Femur (tissue), 1 donor: ENCODE data around the gene FEM1B.
A peak's percentile ranks its signal among the peaks of the same experiment; 100 is the strongest.

Experiments
- DNase-seq: peaks from one replicate; pipeline ENCODE4 v3.0.0-alpha.2; 2017

FEM1B gene

DNA sequence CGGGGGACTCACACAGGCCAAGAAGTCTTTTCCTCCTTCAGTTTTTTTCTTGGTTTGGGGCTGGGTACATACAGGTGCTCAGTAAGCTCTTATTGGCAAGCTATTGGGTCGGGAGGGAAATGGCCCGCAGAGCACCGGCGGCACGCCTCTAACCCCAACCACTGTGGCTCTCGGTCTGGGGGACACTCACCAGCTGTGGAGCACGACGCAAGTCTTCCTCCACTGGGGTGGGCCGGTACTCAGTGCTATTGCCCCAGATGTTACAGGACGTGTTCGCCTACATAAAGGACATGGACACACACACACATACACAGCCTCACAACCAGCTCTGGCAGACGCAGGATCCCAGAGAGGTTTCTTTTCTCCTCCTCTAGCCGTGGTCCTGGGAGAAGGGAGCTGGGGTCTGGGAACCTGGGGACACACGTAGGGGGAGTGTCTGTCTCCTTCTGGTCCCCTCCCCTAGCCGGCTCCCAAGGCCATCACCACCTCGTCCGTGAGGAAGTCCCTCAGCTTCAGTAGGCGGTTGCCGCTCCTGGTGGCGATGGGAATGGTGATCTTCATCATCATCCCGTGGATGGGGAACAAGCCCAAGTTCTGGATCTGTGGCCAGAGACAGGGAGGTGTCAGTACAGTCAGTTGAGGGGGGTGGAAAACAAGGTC lies 33.4 kb downstream of the FEM1B start:
- peak; percentile 14 for DNase-seq

DNA sequence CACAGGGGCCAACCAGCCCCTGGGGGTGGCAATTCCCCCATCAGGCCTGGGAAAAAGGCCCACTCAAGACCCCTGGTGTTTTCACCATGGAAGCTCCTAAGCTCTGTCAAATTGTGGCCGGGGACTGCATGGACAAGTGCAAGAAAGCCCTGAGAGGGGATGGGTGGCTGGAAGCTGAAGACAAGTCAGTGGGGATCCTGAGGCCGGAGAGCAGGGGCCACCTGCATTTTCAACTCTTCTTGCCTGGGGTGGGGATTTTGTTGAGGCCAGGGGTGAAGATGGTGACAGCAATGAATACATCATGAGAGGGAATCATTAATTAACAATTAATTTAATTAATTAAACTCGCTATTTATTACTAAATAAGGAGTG lies 33.9 kb downstream of the FEM1B start:
- no peak for DNase-seq

DNA sequence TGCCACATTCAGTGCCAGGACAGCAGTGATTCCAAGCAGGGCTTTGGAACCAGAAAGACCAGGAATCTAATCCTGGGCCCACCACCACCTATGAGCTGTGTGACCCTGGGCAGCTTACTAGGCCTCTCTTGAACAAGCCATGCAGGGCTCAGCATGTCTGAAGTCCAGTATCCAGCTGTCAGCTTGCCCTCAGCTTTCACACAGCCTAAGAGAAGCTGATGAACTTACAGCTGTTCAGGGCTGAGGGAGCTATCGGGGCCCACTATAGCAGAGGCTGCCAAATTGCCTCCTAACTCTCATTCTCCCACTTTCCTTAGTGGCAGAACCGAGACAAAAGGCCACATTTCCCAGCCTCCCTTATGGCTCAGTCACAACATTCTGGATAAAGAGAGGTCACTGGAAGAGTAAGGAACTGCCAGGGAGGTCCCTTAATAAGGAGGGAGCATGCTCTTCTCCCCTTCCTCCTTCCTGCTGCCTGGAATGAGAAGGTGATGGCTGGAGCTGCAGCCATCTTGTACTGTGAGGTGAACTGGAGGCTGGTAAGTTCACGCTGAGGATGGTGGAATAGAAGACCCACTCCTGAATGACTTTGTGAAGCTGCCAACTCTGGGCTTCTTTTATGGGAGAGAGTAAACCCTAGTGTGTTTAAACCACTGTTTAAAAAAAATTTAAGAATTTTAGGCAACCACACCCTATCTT lies 34.5 kb downstream of the FEM1B start:
- DNase-seq = peak; percentile 7

DNA sequence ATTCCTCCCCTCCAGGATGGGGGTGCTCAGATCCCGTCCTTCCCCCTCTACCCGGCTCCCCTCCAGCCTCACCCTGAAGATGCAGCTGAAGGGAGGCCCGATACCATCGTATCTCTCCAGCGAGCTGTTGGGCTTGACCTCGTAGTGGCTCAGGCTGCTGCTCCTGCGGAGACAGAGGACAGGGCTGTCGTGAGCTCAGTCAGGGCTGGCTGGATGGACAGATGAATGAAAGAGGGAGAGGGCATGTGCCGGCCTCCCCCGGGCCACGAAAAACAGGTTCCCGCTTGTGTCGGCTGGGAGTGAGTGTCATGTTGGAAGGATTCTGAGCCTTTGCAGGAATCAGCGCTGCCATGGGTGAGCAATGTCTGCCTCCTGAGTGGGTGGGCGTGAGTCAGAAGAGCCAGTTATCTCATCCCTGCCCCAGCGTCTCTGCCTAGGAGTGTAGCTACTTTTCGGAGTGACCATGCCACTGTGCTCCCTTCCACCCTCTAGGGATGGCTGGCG lies 35.2 kb downstream of the FEM1B start:
- peak; percentile 16 for DNase-seq

DNA sequence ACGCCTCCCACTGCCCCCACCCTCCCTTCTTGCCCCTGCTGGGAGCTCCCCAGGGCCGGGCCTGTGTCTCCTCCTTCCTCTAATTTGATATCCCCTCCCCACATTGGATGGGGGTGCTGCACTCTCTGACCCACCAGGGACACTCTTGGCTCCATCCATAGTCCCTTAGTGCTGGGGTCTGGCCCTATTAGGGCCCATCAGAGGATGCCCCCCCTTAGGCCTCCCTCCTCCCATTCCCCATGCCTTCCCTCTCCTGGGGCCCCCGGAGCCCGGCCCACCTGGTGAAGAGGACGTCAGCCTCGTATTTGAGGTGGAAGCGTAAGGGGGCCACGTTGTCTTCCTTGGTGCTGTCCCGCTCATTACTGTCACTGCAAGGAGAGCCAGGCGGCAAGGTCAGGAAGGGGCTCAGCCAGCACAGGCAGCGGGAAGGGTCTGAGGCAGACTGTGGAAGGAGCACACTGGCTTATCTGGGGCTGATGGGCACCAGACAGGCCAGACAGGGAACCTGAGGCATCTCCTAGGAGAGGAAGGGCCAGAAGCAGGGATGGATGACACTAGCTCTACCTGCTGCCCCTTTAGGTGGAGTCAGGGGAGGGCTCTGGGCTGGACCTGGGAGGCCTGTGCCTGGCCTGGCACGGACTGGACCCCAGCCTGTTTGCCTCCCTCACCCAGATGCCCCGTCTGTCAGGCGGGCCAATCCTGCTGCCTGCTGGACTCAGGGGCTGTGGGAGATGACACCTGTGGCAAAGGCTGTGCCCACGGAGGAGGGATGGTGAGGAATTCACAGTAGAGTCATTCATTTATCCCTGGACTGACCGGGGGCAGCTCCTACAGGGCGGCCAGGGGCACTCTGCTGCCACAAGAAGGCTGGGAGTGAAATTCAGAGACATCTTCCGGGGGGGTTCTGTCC lies 36.2 kb downstream of the FEM1B start:
- peak; percentile 16 for DNase-seq

DNA sequence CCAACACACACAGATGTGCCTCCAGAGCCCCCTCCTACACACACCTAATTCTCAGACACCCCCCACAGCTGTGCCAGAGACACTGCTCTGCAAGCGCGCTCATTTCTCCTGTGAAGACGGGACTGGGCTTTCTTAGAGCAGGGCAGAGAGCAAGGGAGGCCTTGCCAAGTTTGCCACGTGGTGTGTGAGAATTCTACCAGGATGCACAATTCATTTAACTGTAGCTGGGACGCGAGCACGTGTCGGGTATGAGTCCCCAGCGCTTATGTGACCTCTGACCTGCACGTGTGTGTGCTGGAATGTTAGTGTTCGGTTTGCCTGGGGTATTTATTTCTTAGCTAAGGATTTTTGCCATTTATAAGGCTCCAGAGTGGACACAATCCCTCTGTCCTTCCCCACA lies 37.0 kb downstream of the FEM1B start:
- peak; percentile 32 for DNase-seq

DNA sequence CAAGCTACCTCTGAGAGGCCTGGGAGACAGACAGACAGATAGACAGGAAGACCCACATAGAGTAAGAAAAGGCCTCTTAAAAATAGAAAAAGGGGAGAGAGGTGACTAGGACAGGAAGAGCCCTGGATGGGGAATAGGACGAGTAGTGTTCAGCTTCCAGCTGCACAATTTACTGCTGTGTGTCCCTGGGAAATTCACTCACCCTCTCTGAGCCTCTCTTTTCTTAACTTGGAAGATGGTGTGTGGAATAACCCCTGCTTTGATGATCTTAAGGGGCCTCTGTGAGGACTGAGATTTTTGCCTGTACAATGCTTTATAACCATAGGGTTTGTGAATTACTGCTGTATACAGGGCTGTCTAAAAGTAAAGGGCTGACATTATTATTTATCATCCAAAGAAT lies 37.5 kb downstream of the FEM1B start:
- DNase-seq = no peak

DNA sequence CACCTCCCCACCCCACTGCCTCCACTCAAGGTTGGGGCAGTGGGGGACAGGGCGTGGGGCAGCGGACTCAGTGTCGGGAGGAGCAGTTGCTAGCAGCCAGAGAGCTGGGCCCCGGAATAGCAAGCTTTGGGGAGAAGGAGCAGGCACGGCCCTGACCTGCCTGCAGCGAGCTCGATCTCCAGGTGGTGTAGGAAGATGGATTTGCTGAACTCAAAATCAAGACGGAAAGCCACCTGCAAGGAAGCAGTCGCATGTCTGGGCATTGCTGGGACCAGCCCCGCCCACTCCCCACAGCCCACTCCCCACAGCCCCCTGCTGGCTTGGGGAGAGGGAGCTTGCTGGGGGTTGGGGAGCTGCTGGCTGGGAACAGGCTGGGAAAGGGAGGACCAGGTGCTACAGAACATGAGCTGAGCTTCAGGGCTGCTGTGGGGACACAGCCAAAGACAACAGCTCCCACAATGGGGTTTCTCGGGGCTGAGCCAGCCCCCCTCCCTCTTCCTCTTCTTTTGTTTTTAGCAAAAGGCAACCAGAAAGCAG lies 38.0 kb downstream of the FEM1B start:
- DNase-seq = peak; percentile 42

DNA sequence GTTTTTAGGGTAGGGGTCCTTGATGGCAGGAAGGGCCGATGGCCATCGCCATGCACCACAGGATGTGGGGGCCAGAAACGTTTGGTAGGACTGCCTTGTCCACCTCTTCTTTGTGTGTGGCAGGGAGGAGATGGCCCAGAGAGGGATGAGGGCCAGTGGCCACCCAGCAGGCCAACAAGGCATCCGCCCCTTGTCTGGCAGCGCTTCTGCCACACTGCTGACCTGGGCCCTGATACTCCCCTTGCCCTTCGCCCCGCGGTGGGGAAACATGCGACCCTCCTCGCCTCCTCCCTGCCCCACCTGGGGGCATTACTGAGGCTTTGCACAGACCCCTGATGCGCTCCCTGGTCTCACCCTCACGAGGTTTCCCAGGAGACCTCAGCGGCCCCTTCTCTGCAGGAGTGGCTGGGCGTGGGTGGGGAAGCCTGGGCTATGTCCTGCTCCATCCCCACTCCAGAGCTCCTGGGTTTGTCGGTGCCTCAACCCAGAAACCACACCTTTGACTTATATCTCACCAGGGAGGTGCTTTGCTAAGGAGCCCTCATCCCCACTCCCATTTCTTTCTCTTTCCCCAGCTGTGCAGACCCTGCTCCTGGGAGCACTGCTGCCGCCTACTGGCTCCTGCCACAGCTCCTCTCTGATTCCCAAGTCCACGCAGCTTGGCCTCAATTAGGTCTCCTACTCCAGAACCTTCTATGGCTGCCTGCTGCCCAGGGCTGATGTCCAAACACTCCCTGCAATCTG lies 38.7 kb downstream of the FEM1B start:
- DNase-seq = peak; percentile 22

DNA sequence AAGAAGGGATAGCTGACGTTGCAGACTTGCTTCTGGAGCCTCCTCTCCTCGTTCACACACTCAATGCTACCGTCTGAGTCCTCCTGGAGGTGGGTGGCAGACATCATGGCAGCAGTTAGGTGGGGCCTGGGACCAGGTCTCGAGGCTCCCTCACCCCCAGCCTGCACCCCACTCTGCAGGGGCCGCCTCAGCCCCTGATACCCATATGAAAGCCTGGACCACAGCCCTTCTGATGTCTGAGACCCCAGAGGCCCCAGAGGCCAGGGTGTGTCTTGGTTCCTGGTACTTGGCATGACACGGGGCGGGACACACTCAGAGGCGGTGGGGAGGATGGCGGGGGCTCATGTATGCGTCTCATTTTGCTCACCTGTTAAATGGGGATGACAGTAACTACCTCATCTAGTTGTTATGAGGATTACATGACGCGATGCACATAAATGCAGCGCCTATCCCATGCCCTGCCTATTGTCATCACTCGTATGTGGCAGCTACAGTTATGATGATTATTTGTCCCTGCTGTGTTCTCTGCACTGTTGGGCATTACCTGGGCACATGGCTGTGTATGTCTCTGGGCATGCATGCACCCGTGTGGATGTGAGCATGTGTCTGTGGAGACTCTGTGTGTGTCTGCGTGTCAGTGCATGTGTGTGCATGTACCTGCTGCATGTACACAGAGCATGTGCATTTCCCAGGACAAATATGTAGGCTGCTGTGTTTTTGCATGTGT lies 39.9 kb downstream of the FEM1B start:
- peak; percentile 2 for DNase-seq

DNA sequence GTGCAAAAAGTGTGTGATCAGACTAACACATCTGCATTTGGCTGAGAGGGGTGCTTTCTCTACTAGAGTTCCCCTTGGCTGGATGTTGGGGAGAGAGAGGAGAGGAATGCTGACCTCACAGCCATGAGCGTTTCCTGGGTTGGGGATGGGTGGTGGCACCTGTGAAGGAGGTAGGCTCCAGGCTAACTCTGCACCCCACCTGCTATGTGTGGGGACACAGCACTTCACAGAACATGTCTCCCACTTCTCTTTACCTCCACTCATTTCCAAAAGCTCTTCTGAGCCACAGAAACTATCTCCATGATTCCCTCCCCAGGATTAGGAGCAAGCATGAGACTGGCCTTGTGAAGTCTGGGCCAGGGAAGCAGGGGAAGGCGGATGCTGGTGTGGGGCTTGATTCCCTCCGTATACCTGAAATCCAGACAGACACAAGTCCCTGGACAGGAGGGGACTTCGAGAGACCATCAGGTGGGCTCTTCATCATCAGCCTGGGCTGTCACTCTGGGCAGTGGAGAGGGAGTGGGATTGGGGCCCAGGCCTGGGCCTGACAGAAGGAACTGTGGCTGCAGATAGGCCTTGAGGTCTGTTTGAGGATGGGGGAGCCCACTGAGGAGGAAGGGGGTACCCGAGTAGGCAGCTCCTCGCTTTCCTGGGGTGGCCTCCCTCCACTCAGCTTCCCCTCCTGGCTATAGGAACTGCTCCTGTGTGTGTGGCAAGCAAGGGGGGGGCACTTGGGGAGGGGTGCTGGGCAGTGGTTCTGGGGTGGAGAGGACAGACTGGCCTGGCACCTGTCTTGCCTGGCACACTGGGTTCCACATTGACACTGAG lies 40.7 kb downstream of the FEM1B start:
- DNase-seq = peak; percentile 9

DNA sequence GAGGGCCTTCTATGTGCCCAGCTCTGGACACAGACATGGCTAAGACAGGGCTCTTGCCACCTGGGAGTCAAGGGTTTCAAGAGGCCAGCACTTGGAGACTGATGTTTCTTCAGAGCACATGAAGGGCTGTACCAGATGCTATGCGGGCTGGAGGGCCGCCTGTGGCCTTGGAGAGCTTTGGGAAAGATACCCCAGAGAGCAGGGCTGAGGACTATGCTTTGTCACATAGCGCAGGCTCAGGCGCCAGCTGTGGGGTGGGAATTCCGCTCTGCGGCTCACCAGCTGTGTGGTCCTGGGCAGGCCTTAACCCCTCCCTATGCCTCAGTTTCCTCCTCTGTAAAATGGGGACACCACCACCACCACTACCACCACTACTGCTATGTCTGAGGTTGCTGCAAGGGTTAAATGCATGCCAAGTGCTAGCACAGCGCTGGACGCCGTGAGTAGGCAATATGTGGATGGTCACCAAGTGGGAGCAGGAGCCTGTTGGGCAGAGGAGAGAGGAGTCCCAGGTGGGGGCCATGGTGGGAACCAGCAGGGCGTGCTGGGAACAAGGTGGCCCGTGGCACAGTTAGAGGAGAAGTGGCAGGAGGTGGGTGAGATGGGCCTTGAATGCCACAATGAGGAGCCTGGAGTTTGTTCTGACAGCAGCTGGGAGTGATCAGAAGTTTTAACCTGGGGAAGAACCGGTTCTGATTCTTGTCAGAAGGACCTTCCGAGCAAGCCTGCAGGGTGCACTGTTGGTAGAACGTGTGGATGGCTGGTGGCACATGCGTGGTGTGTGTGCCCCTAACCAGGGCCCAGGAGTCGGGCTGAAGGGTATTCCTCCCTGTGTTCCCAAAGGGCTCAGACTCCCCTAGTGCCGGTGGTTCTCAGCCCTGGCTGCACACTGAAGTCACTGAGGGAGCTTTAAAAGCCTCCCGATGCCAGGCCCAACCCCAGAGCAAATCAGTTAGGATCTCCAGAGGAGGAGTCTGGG lies 41.7 kb downstream of the FEM1B start:
- DNase-seq = peak; percentile 10

DNA sequence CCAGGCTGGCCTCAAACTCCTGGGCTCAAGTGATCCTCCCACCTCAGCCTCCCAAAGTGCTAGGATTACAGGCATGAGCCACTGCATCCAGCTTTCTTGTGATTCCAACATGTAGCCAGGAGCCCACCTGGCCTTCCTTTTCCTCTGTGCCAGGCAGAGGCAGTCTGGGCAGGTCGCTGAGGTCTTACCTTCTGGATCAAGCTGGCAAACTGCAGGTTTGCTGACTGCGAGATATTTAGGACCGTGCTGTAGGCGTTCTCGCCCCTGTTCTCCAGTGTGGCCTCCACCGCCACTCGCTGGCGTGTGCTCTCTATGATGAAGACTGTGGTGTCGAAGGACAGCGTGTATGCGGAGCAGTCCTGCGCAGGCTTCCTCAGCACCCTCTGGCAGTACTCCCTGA lies 42.5 kb downstream of the FEM1B start:
- no peak for DNase-seq

DNA sequence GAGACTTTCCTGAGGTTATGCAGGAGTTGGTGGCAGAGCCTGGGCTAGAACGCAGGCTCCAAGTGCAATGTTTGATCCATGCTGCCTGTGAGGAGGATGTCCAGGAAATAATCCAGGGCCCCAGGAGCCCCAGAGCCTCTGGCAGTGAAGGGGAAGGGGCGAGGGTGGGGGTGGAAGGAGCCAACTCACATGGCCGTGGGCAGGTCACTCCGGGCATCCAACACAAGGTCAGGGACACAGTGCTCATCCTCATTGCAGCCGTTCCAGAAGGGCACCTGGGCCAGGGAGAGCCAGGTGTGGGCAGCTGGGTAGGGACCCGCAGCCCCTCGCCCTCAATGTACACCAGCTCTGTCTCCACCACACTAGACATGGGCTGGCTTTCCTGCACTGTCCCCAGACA lies 43.7 kb downstream of the FEM1B start:
- no peak for DNase-seq

DNA sequence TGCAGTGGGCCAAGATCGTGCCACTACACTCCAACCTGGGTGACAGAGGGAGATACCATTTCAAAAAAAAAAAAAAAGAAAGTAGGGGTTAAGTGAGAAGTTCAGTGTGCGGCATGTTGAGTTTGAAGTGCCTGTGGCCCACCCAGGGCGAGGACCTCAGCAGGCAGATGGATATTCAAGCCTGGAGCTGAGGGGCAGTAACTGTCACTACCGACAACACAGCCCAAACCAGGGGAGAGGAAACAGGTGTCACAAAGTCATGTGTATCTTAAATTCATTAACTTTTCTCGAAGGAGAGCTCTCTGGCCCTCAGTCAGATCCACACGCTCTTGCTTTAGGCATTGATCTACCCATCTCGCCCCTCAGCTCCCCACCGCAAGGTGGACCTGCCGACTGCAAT lies 45.3 kb downstream of the FEM1B start:
- DNase-seq = no peak

DNA sequence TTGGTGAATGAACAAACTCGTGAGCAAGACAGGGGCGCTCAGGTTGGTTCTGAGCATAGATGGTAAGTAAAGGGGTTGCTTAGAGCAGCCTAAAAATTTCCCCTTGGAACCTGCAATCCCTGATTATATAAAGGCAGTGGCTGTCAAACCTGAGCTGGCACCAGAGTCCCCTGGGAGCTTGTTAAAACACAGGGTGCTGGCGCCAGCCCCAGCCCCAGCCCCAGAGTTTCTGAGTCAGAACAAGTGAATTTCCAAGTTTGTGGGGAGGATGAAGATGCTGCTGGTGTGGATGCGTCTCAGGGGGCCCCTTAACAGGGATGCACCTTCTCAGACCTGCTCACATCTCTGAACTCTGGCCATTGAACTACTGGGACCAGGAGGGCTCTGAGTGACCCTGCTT lies 48.2 kb downstream of the FEM1B start:
- DNase-seq = no peak

DNA sequence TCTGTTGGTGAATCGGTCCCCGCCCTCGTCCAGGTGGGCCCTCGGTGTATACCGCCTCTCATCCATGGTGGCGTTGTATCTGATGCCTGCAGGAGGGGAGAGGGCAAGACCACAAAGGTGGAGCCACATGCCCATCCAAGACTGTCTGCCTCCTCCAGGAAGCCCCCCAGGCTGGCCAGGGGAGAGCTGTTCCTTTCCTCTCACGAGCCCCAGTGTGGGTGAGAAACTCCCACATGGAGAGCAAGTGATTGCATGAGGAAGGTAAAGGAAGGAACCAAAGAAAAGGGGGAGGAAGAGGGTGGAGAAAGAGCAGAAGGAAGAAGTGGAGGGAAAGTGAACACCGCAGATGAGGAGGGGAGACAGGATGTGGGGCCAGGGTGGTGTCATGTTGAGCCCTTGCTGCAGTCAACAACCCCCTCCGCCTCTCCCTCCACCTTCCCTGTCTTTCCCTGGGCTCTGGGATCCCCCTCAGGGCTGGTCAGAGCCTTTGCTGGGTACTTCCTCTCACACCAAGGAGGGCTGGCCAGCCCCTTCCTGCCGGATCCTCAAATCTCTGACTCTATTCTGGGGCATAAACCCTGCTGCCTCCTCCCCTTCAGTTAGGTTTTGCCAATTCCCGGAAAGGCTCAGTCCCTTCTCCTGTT lies 49.3 kb downstream of the FEM1B start:
- DNase-seq = no peak

DNA sequence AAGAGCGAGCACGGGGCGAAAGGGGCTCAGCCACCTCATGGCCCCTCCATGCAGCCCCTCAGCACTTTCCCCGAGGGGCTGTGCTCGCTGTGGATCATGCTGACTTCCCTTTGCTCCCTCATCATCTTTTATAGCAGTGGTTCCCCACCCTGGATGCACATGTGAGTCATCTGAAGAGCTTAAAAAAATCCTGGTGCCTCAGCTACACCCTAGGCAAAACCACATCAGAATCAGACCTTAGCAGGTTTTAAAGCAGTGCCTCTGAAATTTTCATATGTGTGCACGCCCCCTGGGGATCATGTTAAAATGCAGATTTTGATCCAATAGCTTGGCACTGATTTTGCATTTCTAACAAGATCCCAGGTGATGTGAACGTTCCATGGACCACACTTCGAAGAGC lies 50.9 kb downstream of the FEM1B start:
- no peak for DNase-seq

DNA sequence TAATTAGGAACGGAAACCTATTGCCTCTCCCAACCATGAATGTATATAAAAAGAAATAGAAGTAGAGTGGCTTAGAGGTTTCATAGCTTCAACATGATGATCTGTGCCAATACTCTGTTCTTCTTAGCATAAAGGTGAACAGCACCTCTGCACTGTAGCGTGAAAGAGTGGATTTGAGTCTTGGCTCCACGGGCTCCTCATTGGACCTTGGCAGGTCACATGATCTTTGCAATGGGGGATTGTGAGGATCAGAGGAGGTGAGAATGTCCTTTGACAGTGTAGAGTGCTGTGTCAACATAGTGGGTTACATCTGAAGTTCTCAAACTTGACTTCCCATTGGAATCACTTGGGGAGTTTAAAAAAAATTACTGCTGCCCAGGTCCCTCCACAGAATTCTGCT lies 51.4 kb downstream of the FEM1B start:
- DNase-seq = no peak
